ENCODE data around the gene PRPF4. TPM values are rescaled to one million over a fixed set of nuclear protein-coding genes. Genes with fewer than 3 reads are reported as not detected.

The PRPF4 gene
- total and polyA plus RNA-seq, 7 donors: 10.9 to 33.4 (median 20.3) TPM

DNA sequence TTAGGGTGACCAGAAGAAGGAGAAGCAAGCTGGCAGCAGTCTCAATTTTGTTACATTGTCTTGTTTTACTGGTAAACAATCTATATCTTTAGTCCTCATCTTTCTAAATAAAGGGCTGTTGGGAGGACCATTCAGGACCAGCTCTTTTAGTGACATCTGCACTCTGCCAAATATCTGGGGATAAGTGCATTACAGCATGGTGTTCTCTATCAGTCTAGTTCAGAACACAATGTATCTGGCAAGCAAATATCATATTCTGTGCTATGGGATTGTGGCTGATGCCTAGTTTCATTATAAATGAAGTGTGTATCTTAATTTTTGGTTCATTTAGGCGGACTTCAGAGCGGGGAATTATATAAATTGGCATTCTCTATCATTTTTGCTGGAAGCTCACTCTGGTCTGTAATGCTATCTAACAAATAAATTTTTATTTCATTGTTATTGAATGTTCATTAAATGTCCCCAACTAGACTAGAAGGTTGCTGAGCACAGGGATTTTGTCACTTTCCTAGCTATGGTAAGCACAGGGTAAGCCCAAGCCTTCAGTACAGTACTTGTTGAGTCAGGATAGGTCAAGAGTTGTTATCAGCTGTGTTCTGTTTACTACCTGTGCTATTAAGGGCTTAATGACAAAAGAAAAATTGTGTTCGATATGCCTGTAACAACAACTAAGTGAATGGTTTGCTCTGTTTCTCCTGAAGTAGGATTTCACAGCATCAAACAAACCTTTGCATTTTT is 52.8 kb downstream of the PRPF4 start:
- no peak overlapping the region for H3K27ac ChIP-seq
- no peaks in the 10 kb centered on the region for H3K27me3 ChIP-seq (ENCODE audit: insufficient read depth in 3 of 3, low read length in 2 of 3)
- H3K4me1 ChIP-seq: no peaks in the 10 kb centered on the region
- 93 to 98% (median 96%) methylated on average over 3 of the region's 3 CpGs for WGBS, 3 donors
- ATAC-seq (no peak), DNase-seq (no peak)
- H3K36me3 ChIP-seq (ENCODE audit: insufficient read depth in 1 of 2, low read depth in 1 of 2): no peaks in the 10 kb centered on the region
- H3K9me3 ChIP-seq: no peaks in the 10 kb centered on the region
- intact Hi-C loops (cut with DNase I): no loop called here
- H3K4me3 ChIP-seq: no peak overlapping the region
- no peak for TF ChIP-seq CTCF (IDR thresholded peaks at IDR 0.05)

DNA sequence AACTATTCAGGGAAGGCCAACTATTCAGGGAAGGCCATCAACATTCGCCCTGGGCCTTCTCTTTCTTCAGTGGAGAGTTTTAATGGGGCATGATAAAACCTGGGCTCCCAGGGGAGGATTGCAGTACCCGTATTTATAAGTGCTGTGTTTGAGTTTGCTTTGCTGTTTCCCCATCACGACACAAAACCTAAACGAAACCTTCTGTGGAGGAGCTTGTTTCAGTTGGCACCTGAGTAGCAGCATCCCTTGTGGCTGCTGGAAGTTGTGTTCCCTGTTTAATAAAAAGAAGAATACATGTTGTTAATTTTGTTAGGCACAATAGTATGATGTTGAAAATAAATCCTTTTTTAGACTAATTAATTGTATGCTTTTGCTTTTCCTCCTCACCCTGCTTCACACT is 56.3 kb downstream of the PRPF4 start:
- Histone ChIP-seq H3K9me3 (no peaks in the 10 kb centered on the region), H3K27me3 (ENCODE audit: insufficient read depth in 3 of 3, low read length in 2 of 3) (no peaks in the 10 kb centered on the region), H3K4me3 (no peak overlapping the region), H3K36me3 (ENCODE audit: insufficient read depth in 1 of 2, low read depth in 1 of 2) (no peaks in the 10 kb centered on the region), H3K27ac (no peak overlapping the region), H3K4me1 (no peaks in the 10 kb centered on the region)
- DNase-seq (no peak), ATAC-seq (no peak)
- 61 to 67% (median 62%) methylated on average over 4 of the region's 4 CpGs for WGBS, 3 donors
- no peak for TF ChIP-seq CTCF (IDR thresholded peaks at IDR 0.05)
- intact Hi-C loops (cut with DNase I): no loop called here

GRCh38 chr9:113337714-113338113 is 62.3 kb downstream of the PRPF4 start:
- intact Hi-C loops (cut with DNase I): no loop called here

DNA sequence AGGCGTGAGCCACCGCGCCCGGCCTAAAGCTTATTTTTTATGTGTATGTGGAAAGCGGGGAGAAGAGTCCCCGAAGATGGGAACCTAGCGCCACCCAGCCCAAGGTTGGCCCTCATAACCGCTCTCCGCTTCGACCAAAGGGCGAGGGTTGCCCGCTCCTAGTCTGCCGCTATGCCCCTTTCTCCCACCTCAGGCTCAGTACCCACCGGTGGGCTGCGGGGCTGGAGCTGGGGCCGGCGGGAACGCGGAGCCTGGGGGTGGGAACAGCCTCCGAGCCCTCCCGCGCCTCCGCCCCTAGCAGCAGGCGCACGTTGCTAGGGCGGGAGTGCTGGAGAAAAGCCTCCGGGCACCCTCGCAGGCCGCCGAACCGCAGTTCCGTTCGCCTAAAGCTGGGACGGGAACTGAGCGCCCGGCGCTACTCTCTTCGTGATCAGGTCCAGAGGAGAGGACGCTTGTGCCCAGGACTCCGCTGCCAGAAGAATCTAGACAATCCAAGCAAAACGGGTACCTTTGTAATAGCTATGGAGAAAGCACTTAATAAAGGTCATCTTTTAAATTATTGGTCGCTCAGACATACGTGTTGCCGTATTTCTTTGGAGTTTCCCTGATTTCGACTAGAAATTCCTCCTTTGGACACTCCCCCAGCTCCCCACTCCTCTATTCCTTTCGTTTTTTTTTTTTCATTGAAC is 64.7 kb downstream of the PRPF4 start, which contains the start of gene WDR31:
TSS of gene WDR31 (minus strand) at position 265 of the 689 bp plus-strand sequence. CDS start 8,253 bp downstream, outside the sequence.
- Histone ChIP-seq H3K4me3 (peak within 1 kb of the TSS; percentile 91), H3K27me3 (ENCODE audit: insufficient read depth in 3 of 3, low read length in 2 of 3) (no peaks in the 10 kb centered on the region), H3K9me3 (no peaks in the 10 kb centered on the region), H3K27ac (peak within 1 kb of the TSS; percentile 61), H3K4me1 (peaks cover 3% of the 10 kb centered on the region), H3K36me3 (ENCODE audit: insufficient read depth in 1 of 2, low read depth in 1 of 2) (no peaks in the 10 kb centered on the region)
- peak; percentile 97 to 99 (median 98) for ATAC-seq
- peak; percentile 85 to 91 for DNase-seq
- TF ChIP-seq CTCF (IDR thresholded peaks at IDR 0.05): no peak
- intact Hi-C loops (cut with DNase I): loop anchor here (5.0 kb wide), 3 partner anchors 62 to 68 kb away; partner anchors contain the start of genes ALAD (in 1 of the 2), CDC26 (in 1 of the 2) and PRPF4 (in 1 of the 2)
- 0 to 1% (median 1%) methylated on average over 35 to 46 of the region's 46 CpGs for WGBS, 3 donors

More at GRCh38 chr9:113337714-113338113, 62.3 kb downstream of the PRPF4 start:
- 89 to 100% (median 92%) methylated on average over 2 of the region's 2 CpGs for WGBS, 3 donors
- no peaks in the 10 kb centered on the region for H3K27me3 ChIP-seq (ENCODE audit: insufficient read depth in 3 of 3, low read length in 2 of 3)
- TF ChIP-seq CTCF (IDR thresholded peaks at IDR 0.05): no peak
- no peak overlapping the region for H3K27ac ChIP-seq
- H3K9me3 ChIP-seq: no peaks in the 10 kb centered on the region
- ATAC-seq: no peak
- DNase-seq: no peak
- H3K4me3 ChIP-seq: no peak overlapping the region
- H3K36me3 ChIP-seq (ENCODE audit: insufficient read depth in 1 of 2, low read depth in 1 of 2): no peaks in the 10 kb centered on the region
- H3K4me1 ChIP-seq: no peaks in the 10 kb centered on the region

Measured in psoas muscle (tissue), 8 donors.